K562 (cell line): ENCODE data around the gene BNC2. TPM values are rescaled to one million over a fixed set of nuclear protein-coding genes. Genes with fewer than 3 reads are reported as not detected.

Source experiments
- ATAC-seq: fragments of 200-7000 bp; cut with Tn5 transposase; 3 replicates; pipeline ENCODE4 v1.9.1; 2020; ENCODE audit warnings: moderate library complexity
- BruUV-seq: library from RNA; stranded (reverse); fragments of 400-500 nt; replicated peaks from 2 replicates; lab custom pipeline; 2021; lab: Mats Ljungman, UMichigan
- CTCF ChIA-PET: fragments of 300-600 bp; formaldehyde crosslinking; extraction: SDS; loops from one replicate; lab custom pipeline; 2021; ENCODE audit warnings: low intra/inter-chr PET ratio; lab: Yijun Ruan, JAX
- POLR2A ChIA-PET: fragments of 300-600, 350-650 bp; sonication (Branson Sonifier 250); formaldehyde crosslinking; extraction: SDS; loops from one replicate; lab custom pipeline; 2021; ENCODE audit warnings: antibody characterized with exemption, inconsistent platforms; lab: Yijun Ruan, JAX
- DNase-seq, 4 experiments: peaks; one replicate each; pipeline versions ENCODE4 v3.0.0 to v3.0.0-alpha.2; 2011 to 2018; ENCODE audit warnings: low spot score in 3 of 4, mixed read lengths in 3 of 4; ENCODE audit errors: extremely low read depth in 1 of 4
- FAIRE-seq: peaks from 2 replicates; lab custom pipeline; 2011; peaks lifted over from hg19 to GRCh38; lab: Jason Lieb, UNC
- H2AFZ ChIP-seq: 2 replicates; pipeline ENCODE4 v1.6.0; 2011; ENCODE audit warnings: low read depth, low read length, control low read depth, inconsistent platforms
- H3K27ac ChIP-seq: fragments of 200-600 bp; 3 replicates; pipeline ENCODE4 v1.8.0; 2011; ENCODE audit warnings: low read depth, mild to moderate bottlenecking, control low read depth, inconsistent platforms, low read length, moderate library complexity, mixed read lengths; ENCODE audit errors: extremely low read depth
- H3K27me3 ChIP-seq, 2 experiments: fragments of 300-600 bp in 1 of 2; 2 replicates in 1 of 2; 3 replicates in 1 of 2; pipeline versions ENCODE4 v1.6.0 to v1.8.0; 2011; ENCODE audit warnings: inconsistent platforms in 2 of 2, low read length in 2 of 2, mild to moderate bottlenecking in 1 of 2, mixed read lengths in 1 of 2, moderate library complexity in 1 of 2; ENCODE audit not compliant: control insufficient read depth in 2 of 2, insufficient read depth in 2 of 2
- H3K36me3 ChIP-seq: fragments of 300-600 bp; 3 replicates; pipeline ENCODE4 v1.8.0; 2011; ENCODE audit warnings: mild to moderate bottlenecking, low read length, inconsistent platforms; ENCODE audit not compliant: control insufficient read depth, insufficient read depth
- H3K4me1 ChIP-seq, 2 experiments: fragments of 200-600 bp in 1 of 2; replicated peaks in 1 of 2; 2 replicates in 1 of 2; 3 replicates in 1 of 2; pipeline versions ENCODE4 v1.5.1 to v1.8.0; 2011; ENCODE audit warnings: inconsistent platforms in 2 of 2, low read length in 2 of 2, mild to moderate bottlenecking in 1 of 2, mixed read lengths in 1 of 2, moderate library complexity in 1 of 2; ENCODE audit not compliant: control insufficient read depth in 2 of 2, insufficient read depth in 2 of 2
- H3K4me2 ChIP-seq: 2 replicates; pipeline ENCODE4 v1.6.1; 2011; ENCODE audit warnings: low read length, control low read depth, inconsistent platforms, mixed read lengths; ENCODE audit not compliant: insufficient read depth
- H3K4me3 ChIP-seq: fragments of 200-600 bp; sonication (generic), shearing (Covaris generic); 2 replicates; pipeline ENCODE4 v1.5.1; 2016; ENCODE audit warnings: control low read depth, inconsistent platforms
- H3K79me2 ChIP-seq: fragments of 200-600 bp; 3 replicates; pipeline ENCODE4 v1.8.0; 2011; ENCODE audit warnings: low read length, inconsistent platforms; ENCODE audit not compliant: control insufficient read depth, insufficient read depth
- H3K9ac ChIP-seq, 2 experiments: 2 replicates each; pipeline versions ENCODE4 v1.6.0 to v1.6.1; 2011; ENCODE audit warnings: low read depth in 2 of 2, low read length in 2 of 2, control low read depth in 1 of 2, inconsistent platforms in 1 of 2, mild to moderate bottlenecking in 1 of 2, mixed read lengths in 1 of 2; ENCODE audit not compliant: insufficient read depth in 1 of 2
- H3K9me1 ChIP-seq: one replicate; pipeline ENCODE4 v1.6.0; 2011; ENCODE audit warnings: inconsistent platforms, mild to moderate bottlenecking, low read length, moderate library complexity; ENCODE audit not compliant: control insufficient read depth, insufficient read depth
- H3K9me3 ChIP-seq: replicated peaks from 2 replicates; pipeline ENCODE4 v1.5.1; 2011; ENCODE audit warnings: low read depth, low read length, inconsistent platforms; ENCODE audit not compliant: control insufficient read depth, insufficient read depth
- H4K20me1 ChIP-seq: replicated peaks from 2 replicates; pipeline ENCODE4 v1.6.1; 2011; ENCODE audit warnings: low read length, inconsistent platforms, mixed read lengths; ENCODE audit not compliant: control insufficient read depth, insufficient read depth
- ADNP ChIP-seq: fragments of 200-800 bp; sonication (Bioruptor generic); IDR thresholded peaks from 2 replicates; pipeline ENCODE4 v1.6.1; 2016; ENCODE audit warnings: missing genetic modification characterization, missing compliant biosample characterization
- FOS ChIP-seq: IDR thresholded peaks from 3 replicates; pipeline ENCODE4 v1.6.1; 2011; ENCODE audit not compliant: insufficient read length; ENCODE audit errors: extremely low read depth
- HIVEP1 ChIP-seq: fragments of 250-450 bp; sonication (Bioruptor Pico); IDR thresholded peaks from 2 replicates; pipeline ENCODE4 v1.4.0; 2020; ENCODE audit warnings: mild to moderate bottlenecking
- MEF2D ChIP-seq: conservative IDR thresholded peaks from 2 replicates; pipeline ENCODE4 v1.6.1; 2016; ENCODE audit warnings: low read depth, missing genetic modification characterization, missing compliant biosample characterization
- NBN ChIP-seq: fragments of 450-650 bp; IDR thresholded peaks from 2 replicates; pipeline ENCODE4 v1.6.1; 2016; ENCODE audit warnings: low read depth, mild to moderate bottlenecking
- NCOA4 ChIP-seq: fragments of 450-650 bp; IDR thresholded peaks from 2 replicates; pipeline ENCODE4 v1.6.1; 2018; ENCODE audit warnings: mild to moderate bottlenecking; ENCODE audit not compliant: partially characterized antibody
- NFIC ChIP-seq: fragments of 450-650 bp; IDR thresholded peaks from 2 replicates; pipeline ENCODE4 v1.6.1; 2017; ENCODE audit warnings: mild to moderate bottlenecking, inconsistent platforms
- SMARCC2 ChIP-seq: fragments of 450-650 bp; IDR thresholded peaks from 2 replicates; pipeline ENCODE4 v1.6.1; 2017; ENCODE audit warnings: antibody characterized with exemption, moderate library complexity, mild to moderate bottlenecking, low read depth
- ZNF76 ChIP-seq: fragments of 250-450 bp; sonication (Bioruptor Pico); IDR thresholded peaks from 2 replicates; pipeline ENCODE4 v1.4.0; 2020; ENCODE audit warnings: mild to moderate bottlenecking, moderate library complexity, borderline replicate concordance
- WGBS: fragments of 100-300 bp; shearing (Covaris generic); methylation state at CpG from one replicate; pipeline ENCODE4 v1.1.6; 2016; ENCODE audit warnings: low coverage, mixed read lengths; ENCODE audit not compliant: insufficient coverage; ENCODE audit errors: missing lambda C conversion rate; 5-methylcytosine and 5-hydroxymethylcytosine counted together
- in situ Hi-C: fragments of 300-500 bp; cut with MboI; formaldehyde crosslinking; loops from 4 replicates; pipeline ENCODE4 v1.15.0; 2018; ENCODE audit warnings: inconsistent platforms, mixed read lengths
- intact Hi-C: fragments of 100-400 bp; cut with micrococcal nuclease; formaldehyde crosslinking; loops from 2 replicates; pipeline ENCODE4 v1.14.2; 2022
- polyA plus RNA-seq, 8 experiments: library from polyadenylated mRNA; depleted of rRNA in 4 of 8; stranded (reverse) in 5 of 8; unstranded in 3 of 8; fragments of >200 nt; fragmentation: Nextera tagmentation in 2 of 8; fragmentation: Illumina TruSeq in 1 of 8; extraction: Ambion mirVana in 2 of 8; extraction: Trizol in 1 of 8; gene quantifications; 2 replicates each; pipeline versions ENCODE4 v1.2.1 to v1.2.3, GENCODE V29; 2011 to 2014; ENCODE audit warnings: inconsistent platforms in 1 of 8, missing spikeins in 1 of 8
- total RNA-seq, 7 experiments: library from RNA; depleted of rRNA in 6 of 7; stranded (reverse); fragments of >200 nt in 6 of 7; fragmentation: Illumina TruSeq in 2 of 7; extraction: Trizol in 2 of 7; gene quantifications; 2 replicates each; pipeline versions ENCODE4 v1.2.1 to v1.2.3, GENCODE V29; 2011 to 2021; ENCODE audit warnings: low replicate concordance in 1 of 7
- TF ChIP-seq, protein P1 (sequence below): fragments of 450-650 bp; conservative IDR thresholded peaks from 2 replicates; pipeline ENCODE4 v1.6.1; 2016; ENCODE audit warnings: missing genetic modification characterization, low read depth, mild to moderate bottlenecking, control low read depth, missing compliant biosample characterization
- TF ChIP-seq, protein P2 (sequence below): conservative IDR thresholded peaks from 2 replicates; pipeline ENCODE4 v1.6.1; 2011; ENCODE audit warnings: low read depth, mild to moderate bottlenecking, low read length; ENCODE audit not compliant: control insufficient read depth
- TF ChIP-seq, protein P3 (sequence below): fragments of 250-450 bp; sonication (Bioruptor Pico); IDR thresholded peaks from 2 replicates; pipeline ENCODE4 v1.5.1; 2021; ENCODE audit warnings: mild to moderate bottlenecking

Gene BNC2
- total and polyA plus RNA-seq, 9 of the 15 experiments (the other 6 are each of a cell fraction or from before 2014, with no cell fraction given): not detected

DNA sequence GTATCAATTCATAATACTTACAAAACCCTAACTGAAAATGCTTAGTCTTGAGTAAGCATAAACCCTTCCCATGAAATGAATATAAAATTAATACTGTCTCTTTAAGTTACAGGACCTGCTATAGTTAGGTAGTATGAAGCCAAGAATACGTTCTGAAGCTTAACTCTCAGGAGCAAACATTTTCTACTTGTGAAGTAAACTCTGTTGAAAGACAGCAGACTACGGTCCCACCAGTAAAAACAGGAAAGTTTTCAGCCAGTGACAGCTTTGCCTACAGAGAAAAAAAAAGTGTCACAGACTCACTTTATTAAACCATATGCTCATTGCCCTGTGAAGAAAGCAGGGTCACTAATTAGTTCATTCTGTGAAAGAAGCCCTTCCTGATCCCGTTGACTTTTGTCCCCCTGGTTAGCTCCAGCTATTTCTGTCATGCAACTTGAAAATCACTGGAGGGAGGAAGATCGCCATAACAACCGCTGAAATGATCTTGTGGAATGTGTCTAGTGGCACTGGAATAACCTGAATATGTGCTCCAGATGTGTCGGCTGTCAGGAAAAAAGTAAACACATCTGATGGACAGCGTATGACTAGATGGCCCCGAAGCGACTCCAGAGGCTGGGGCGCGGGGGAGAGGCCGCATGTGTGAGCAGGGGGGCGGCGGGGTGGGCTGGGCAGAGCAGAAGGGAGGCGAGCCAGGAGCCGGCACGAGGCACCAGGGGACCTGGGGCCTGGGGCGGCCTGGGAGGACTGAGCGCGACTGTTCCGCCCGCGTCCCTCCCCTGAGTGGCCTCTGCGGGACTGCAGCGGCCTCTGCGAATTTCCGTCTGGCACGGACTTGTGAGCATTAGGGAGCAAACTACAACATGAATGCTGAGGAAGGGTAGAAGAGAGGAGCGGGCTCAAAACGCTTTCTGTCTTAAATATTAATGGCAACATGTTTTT lies 41.9 kb downstream of the BNC2 start (continued):
- TF ChIP-seq, protein P1, sequence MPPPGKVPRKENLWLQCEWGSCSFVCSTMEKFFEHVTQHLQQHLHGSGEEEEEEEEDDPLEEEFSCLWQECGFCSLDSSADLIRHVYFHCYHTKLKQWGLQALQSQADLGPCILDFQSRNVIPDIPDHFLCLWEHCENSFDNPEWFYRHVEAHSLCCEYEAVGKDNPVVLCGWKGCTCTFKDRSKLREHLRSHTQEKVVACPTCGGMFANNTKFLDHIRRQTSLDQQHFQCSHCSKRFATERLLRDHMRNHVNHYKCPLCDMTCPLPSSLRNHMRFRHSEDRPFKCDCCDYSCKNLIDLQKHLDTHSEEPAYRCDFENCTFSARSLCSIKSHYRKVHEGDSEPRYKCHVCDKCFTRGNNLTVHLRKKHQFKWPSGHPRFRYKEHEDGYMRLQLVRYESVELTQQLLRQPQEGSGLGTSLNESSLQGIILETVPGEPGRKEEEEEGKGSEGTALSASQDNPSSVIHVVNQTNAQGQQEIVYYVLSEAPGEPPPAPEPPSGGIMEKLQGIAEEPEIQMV (tag): no peak
- TF ChIP-seq ADNP (tag) (no peak), HIVEP1 (CRISPR knock-in tag) (no peak), FOS (no peak)
- TF ChIP-seq, protein P2, sequence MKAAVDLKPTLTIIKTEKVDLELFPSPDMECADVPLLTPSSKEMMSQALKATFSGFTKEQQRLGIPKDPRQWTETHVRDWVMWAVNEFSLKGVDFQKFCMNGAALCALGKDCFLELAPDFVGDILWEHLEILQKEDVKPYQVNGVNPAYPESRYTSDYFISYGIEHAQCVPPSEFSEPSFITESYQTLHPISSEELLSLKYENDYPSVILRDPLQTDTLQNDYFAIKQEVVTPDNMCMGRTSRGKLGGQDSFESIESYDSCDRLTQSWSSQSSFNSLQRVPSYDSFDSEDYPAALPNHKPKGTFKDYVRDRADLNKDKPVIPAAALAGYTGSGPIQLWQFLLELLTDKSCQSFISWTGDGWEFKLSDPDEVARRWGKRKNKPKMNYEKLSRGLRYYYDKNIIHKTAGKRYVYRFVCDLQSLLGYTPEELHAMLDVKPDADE: no peak

DNA sequence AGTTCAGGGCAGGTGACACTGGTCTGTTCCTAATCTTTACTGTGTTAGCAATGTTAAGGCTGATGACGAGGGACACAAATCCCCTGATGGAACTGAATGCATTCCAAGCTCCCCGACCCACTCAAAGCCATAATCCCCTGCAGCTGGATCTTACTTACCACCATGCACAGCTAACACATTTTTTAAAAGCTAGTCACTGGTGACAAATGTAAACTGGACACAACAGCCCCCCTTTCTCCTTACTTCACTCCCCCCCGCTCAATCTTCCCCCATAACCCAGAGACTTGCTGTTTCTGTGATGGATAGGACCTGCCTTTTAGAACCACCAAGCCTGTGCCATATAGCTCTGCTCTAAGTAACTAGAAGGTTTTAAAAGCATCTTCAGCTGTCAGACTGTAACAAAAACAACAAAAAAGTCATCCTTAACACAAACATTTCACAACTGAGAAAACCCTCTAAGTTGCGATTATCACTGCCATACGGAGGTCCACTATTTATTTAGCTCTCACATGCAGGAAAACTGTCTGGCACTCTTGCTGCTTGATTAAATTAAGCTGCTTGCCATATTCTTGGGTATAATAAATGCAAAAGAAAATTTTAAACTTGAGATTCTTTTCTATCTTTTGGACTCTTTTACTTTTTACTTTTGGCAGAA lies 44.4 kb downstream of the BNC2 start:
- BruUV-seq: no TSS peak
- no peaks in the 10 kb centered on the region for H3K36me3 ChIP-seq
- H3K9ac ChIP-seq: no peak overlapping the region
- CTCF ChIA-PET: no interaction called here
- DNase-seq: no peak
- H3K79me2 ChIP-seq: no peaks in the 10 kb centered on the region
- no peak overlapping the region for H2AFZ ChIP-seq
- no peak for FAIRE-seq
- no peak overlapping the region for H3K4me3 ChIP-seq
- H3K27me3 ChIP-seq: no peaks in the 10 kb centered on the region
- H3K9me3 ChIP-seq: no peaks in the 10 kb centered on the region
- H3K27ac ChIP-seq: no peak overlapping the region
- POLR2A ChIA-PET: no interaction called here
- intact Hi-C loops (no loop called here), in situ Hi-C loops (no loop called here)
- H3K4me1 ChIP-seq: no peaks in the 10 kb centered on the region
- no peak for ATAC-seq
- no peak overlapping the region for H3K4me2 ChIP-seq
- H4K20me1 ChIP-seq: no peaks in the 10 kb centered on the region
- H3K9me1 ChIP-seq: no peaks in the 10 kb centered on the region
- 0% methylated on average over 2 of the region's 5 CpGs for WGBS
- TF ChIP-seq SMARCC2: no peak
- no peak for TF ChIP-seq NFIC
- no peak for TF ChIP-seq NCOA4
- no peak for TF ChIP-seq ZNF76
- no peak for TF ChIP-seq MEF2D (tag)
- no peak for TF ChIP-seq NBN
- TF ChIP-seq, protein P3, sequence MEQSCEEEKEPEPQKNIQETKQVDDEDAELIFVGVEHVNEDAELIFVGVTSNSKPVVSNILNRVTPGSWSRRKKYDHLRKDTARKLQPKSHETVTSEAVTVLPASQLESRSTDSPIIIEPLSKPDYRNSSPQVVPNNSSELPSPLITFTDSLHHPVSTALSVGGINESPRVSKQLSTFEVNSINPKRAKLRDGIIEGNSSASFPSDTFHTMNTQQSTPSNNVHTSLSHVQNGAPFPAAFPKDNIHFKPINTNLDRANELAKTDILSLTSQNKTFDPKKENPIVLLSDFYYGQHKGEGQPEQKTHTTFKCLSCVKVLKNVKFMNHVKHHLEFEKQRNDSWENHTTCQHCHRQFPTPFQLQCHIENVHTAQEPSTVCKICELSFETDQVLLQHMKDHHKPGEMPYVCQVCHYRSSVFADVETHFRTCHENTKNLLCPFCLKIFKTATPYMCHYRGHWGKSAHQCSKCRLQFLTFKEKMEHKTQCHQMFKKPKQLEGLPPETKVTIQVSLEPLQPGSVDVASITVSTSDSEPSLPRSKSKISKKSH (CRISPR knock-in tag): no peak
